Measurements from ENCODE around the gene MUC20. TPM values are rescaled to one million over a fixed set of nuclear protein-coding genes. Genes with fewer than 3 reads are reported as not detected.

MUC20 gene
- total RNA-seq, 1 experiment from 2014 or later, result not detected

GRCh38 chr3:195714380-195715011, 6.3 kb upstream of the MUC20 start:
- intact Hi-C loops (cut with micrococcal nuclease; ENCODE audit: unreplicated experiment) (no loop called here), in situ Hi-C loops (cut with HindIII; ENCODE audit: low pct_unique_long_range_greater_than_20kb, low sequenced_read_pairs) (no loop called here)
- no TSS peak for BruUV-seq (replicated peaks)

DNA sequence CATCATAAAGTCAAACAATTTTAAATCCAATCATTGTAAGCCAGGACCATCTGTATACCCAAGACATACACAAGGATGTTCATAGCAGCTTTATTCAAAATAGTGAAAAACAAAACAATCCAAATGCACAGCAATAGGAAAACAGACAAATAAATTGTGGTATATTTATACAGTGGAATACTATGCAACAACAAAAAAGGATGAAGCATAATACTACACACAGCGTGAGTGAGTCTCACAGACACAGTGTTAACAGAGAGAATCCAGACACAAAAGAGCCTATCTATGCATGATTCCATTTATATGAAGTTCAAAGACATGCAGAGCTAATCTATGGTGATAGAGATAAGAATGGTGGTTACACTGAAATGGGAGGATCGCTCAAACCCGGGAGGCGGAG, 5.6 kb upstream of the MUC20 start:
- Histone ChIP-seq H3K27ac (ENCODE audit: low read length) (no peak overlapping the region), H3K36me3 (ENCODE audit: control insufficient read depth, insufficient read depth, low read length) (no peaks in the 10 kb centered on the region), H3K27me3 (ENCODE audit: control insufficient read depth, insufficient read depth, low read length) (no peaks in the 10 kb centered on the region), H3K4me1 (ENCODE audit: control insufficient read depth, insufficient read depth, low read length) (peaks cover 17% of the 10 kb centered on the region), H3K9me3 (ENCODE audit: control insufficient read depth, insufficient read depth, low read depth, low read length) (no peaks in the 10 kb centered on the region), H3K4me3 (ENCODE audit: low read depth in 2 of 2, low read length in 2 of 2) (no peak overlapping the region)
- ChIA-PET CTCF (interaction anchor here (1.2 kb wide), 1 partner anchor 136 kb away, joined by 3 read pairs; no protein-coding TSS in a partner anchor), POLR2A (interaction anchor here (0.6 kb wide), 1 partner anchor 437 kb away, joined by 4 read pairs; no protein-coding TSS in a partner anchor)
- in situ Hi-C loops (cut with HindIII; ENCODE audit: low pct_unique_long_range_greater_than_20kb, low sequenced_read_pairs) (no loop called here), intact Hi-C loops (cut with micrococcal nuclease; ENCODE audit: unreplicated experiment) (no loop called here)
- no peak for ATAC-seq
- DNase-seq (ENCODE audit: low read depth, low spot score), result no peak
- BruUV-seq (replicated peaks), result no TSS peak
- TF ChIP-seq, protein P1, sequence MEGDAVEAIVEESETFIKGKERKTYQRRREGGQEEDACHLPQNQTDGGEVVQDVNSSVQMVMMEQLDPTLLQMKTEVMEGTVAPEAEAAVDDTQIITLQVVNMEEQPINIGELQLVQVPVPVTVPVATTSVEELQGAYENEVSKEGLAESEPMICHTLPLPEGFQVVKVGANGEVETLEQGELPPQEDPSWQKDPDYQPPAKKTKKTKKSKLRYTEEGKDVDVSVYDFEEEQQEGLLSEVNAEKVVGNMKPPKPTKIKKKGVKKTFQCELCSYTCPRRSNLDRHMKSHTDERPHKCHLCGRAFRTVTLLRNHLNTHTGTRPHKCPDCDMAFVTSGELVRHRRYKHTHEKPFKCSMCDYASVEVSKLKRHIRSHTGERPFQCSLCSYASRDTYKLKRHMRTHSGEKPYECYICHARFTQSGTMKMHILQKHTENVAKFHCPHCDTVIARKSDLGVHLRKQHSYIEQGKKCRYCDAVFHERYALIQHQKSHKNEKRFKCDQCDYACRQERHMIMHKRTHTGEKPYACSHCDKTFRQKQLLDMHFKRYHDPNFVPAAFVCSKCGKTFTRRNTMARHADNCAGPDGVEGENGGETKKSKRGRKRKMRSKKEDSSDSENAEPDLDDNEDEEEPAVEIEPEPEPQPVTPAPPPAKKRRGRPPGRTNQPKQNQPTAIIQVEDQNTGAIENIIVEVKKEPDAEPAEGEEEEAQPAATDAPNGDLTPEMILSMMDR (IDR thresholded peaks at IDR 0.05), result no peak
- TF ChIP-seq POLR2AphosphoS5 (IDR thresholded peaks at IDR 0.05; ENCODE audit: low read depth, low read length) (no peak), SIN3A (IDR thresholded peaks at IDR 0.05; ENCODE audit: borderline replicate concordance, insufficient read depth, low read depth, low read length) (no peak), TCF7L2 (IDR thresholded peaks at IDR 0.05; ENCODE audit: low read depth, low read length) (no peak)
- TF ChIP-seq, protein P2, sequence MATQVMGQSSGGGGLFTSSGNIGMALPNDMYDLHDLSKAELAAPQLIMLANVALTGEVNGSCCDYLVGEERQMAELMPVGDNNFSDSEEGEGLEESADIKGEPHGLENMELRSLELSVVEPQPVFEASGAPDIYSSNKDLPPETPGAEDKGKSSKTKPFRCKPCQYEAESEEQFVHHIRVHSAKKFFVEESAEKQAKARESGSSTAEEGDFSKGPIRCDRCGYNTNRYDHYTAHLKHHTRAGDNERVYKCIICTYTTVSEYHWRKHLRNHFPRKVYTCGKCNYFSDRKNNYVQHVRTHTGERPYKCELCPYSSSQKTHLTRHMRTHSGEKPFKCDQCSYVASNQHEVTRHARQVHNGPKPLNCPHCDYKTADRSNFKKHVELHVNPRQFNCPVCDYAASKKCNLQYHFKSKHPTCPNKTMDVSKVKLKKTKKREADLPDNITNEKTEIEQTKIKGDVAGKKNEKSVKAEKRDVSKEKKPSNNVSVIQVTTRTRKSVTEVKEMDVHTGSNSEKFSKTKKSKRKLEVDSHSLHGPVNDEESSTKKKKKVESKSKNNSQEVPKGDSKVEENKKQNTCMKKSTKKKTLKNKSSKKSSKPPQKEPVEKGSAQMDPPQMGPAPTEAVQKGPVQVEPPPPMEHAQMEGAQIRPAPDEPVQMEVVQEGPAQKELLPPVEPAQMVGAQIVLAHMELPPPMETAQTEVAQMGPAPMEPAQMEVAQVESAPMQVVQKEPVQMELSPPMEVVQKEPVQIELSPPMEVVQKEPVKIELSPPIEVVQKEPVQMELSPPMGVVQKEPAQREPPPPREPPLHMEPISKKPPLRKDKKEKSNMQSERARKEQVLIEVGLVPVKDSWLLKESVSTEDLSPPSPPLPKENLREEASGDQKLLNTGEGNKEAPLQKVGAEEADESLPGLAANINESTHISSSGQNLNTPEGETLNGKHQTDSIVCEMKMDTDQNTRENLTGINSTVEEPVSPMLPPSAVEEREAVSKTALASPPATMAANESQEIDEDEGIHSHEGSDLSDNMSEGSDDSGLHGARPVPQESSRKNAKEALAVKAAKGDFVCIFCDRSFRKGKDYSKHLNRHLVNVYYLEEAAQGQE (IDR thresholded peaks at IDR 0.05; ENCODE audit: insufficient read depth in 1 of 2, low read depth in 2 of 2, low read length in 1 of 2), result no peak

More at GRCh38 chr3:195714380-195715011, 6.3 kb upstream of the MUC20 start:
- no peak for ATAC-seq
- H3K4me3 ChIP-seq (ENCODE audit: low read depth in 2 of 2, low read length in 2 of 2), result no peak overlapping the region
- POLR2A ChIA-PET, result no interaction called here
- no peak for DNase-seq (ENCODE audit: low read depth, low spot score)
- TF ChIP-seq TCF7L2 (IDR thresholded peaks at IDR 0.05; ENCODE audit: low read depth, low read length) (no peak), SIN3A (IDR thresholded peaks at IDR 0.05; ENCODE audit: borderline replicate concordance, insufficient read depth, low read depth, low read length) (no peak), POLR2AphosphoS5 (IDR thresholded peaks at IDR 0.05; ENCODE audit: low read depth, low read length) (no peak)
- TF ChIP-seq, protein P1 (IDR thresholded peaks at IDR 0.05), result no peak
- TF ChIP-seq, protein P2 (IDR thresholded peaks at IDR 0.05; ENCODE audit: insufficient read depth in 1 of 2, low read depth in 2 of 2, low read length in 1 of 2), result no peak
- H3K27ac ChIP-seq (ENCODE audit: low read length), result no peak overlapping the region
- H3K27me3 ChIP-seq (ENCODE audit: control insufficient read depth, insufficient read depth, low read length), result no peaks in the 10 kb centered on the region
- no peaks in the 10 kb centered on the region for H3K36me3 ChIP-seq (ENCODE audit: control insufficient read depth, insufficient read depth, low read length)
- H3K9me3 ChIP-seq (ENCODE audit: control insufficient read depth, insufficient read depth, low read depth, low read length), result no peaks in the 10 kb centered on the region
- CTCF ChIA-PET, result interaction anchor here (1.2 kb wide), 1 partner anchor 136 kb away, joined by 3 read pairs; no protein-coding TSS in a partner anchor
- peaks cover 17% of the 10 kb centered on the region for H3K4me1 ChIP-seq (ENCODE audit: control insufficient read depth, insufficient read depth, low read length)
